HG03039 (cell line): ENCODE measurements around the gene SLC66A1.

Source experiments
- ATAC-seq: cut with Tn5 transposase; IDR thresholded peaks from one replicate; pipeline ENCODE4 v1.9.1; 2021; ENCODE audit warnings: mild to moderate bottlenecking, moderate library complexity; ENCODE audit not compliant: unreplicated experiment

The SLC66A1 gene

DNA sequence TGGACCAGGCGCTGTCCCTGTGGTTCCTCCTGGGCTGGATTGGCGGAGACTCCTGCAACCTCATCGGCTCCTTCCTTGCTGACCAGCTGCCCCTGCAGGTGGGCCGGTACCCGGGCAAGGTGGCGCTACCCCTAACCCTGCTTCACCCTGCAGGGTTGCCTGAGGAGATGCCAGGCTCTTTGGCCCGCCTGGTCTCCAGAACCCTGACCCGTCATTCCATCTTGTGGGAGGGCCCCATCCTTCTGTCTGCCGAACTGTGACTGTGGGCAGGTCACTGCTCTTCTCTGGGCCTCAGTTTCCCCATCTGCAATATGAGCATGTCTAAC lies 12.5 kb downstream of the SLC66A1 start:
- no peak for ATAC-seq

DNA sequence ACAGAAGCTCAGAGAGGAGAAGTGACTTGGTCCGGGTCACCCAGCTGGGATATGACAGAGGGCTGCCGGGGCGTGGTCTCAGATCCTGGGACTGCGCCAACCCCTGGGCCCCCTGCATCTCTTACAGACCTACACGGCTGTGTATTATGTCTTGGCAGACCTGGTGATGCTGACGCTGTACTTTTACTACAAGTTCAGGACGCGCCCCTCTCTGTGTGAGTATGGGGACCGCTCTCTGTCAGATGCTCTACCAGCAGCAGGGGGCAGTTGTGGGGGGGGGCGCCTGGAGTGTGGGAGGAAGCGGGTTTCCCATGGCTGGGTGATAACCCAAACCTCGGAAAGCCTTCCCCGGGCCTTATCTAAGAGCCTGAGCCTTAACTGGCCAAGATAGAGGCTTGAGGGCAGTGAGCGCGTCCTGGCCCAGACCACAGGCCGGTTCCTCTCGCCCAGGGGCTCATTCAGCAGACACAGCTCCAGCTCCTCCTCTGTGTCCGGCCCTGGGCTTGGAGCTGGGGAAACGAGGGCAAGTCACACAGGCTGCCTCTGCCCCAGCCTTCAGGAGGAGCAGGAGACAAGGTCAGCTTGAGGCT lies 13.3 kb downstream of the SLC66A1 start:
- ATAC-seq = no peak

DNA sequence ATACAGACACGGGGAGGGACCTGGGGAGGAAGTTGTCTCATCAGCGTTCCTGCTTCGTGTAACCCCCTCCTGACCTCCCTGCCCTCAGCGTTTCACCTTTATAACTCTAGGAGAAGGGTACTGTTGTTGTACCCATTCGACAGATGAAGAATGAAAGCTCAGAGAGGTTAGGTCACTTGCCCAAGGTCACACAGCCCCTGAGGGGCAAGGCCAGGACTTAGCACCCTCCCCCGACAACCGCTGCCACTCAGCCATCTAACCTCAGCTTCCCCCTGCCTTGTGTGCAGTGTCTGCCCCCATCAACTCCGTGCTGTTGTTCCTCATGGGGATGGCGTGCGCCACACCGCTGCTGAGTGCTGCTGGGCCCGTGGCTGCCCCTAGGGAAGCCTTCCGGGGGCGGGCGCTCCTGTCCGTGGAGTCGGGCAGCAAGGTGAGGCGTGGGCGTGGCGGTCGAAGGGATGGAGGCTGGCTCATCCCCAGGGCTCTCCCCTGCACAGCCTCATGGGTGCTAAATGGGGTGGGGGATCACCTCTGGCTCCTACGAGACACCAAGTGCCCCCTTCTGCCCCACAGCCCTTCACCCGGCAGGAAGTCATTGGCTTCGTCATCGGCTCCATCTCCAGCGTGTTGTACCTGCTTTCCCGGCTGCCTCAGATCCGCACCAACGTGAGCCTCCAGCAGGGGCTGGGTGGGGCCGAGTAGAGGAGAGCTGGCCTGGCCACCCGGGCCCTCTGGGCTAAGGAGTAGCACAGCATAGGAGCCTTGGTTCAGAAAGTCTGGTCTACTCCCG lies 14.0 kb downstream of the SLC66A1 start:
- ATAC-seq = no peak

DNA sequence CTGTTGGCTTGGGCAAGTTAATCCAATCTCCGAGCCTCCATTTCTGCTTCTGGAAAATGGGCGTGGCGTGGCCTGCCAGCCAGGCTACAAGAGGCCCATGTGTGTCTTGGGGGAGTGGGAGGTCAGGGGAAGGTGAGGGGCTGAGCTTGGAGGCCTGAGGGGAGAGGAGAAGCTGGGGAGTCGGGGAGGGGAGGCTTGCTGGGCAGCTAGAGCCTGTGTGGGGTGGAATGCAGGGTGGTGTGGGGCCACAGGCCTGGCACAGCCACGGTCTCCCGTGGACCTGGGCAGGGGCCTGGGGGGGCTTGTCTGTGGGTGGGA lies 14.6 kb downstream of the SLC66A1 start:
- no peak for ATAC-seq

DNA sequence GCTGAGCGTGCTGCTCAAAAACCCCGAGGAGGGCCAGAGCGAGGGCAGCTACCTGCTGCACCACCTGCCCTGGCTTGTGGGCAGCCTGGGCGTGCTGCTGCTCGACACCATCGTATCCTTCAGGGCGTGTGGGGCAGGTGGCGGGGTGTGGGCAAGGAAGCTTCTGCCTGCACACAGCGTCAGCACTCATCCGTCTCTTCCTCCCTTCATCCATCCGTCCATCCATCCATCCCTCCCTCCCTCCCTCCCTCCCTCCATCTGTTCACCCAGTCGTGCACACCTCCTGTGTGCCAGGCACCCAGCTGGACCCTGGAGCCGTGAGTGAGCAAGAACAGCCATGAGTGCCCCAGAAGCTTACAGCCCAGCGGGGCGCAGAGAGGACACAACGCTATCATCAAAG lies 15.2 kb downstream of the SLC66A1 start:
- no peak for ATAC-seq

DNA sequence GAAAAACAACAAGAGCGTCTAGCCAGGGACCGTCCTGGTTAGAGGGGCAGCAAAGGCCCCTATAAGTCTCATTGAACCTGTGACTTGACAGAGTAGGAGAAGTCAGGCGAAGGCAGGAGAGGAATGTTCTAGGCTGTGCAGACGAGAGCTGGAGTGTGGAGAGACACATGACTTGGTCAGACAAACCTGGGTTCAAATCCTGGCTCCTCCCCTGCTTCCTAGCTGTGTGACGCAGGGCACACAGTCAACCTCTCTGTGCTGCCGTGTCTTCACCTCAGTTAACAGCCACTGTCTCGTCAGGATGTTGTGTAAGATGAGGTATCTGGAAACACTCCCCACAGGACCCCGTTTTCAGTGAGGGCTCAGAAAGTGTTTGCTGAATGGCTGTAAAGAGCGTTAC lies 15.6 kb downstream of the SLC66A1 start:
- ATAC-seq = no peak

DNA sequence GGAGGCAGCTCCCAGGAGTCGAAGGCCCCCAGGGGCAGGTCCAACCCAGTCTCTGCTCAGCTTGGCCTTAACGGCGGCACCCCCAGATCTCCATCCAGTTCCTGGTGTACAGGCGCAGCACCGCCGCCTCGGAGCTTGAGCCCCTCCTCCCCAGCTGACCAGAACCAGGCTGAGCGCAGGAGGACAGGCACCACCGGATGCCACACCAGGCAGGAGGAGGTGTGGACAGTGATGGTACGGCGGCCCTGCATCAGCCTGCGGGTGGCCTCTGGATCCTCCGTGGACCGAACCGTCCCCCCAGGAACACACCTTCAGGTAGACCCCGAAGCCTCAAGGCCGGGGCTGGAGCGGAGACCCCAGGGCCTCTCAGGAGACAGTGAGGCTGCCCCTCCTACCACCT lies 16.4 kb downstream of the SLC66A1 start:
- no peak for ATAC-seq

DNA sequence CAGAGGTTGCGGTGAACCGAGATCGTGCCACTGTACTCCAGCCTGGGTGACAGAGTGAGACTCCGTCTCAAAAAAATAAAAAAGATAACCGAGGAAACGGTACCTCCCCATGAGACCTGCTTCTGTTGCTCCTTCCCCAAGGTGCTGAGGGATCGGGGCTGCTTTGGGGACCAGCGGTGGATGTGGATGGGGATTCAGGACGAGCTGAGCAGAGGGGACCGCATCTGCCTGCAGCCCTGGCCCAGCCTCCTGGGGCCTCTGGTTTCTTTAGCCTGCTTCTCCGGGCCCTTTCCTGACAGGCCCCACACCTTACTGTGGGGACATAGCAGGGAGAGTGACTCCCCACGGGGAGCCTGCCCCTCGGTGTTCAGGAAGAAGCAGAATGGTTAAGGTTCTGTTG lies 17.1 kb downstream of the SLC66A1 start:
- ATAC-seq = no peak

DNA sequence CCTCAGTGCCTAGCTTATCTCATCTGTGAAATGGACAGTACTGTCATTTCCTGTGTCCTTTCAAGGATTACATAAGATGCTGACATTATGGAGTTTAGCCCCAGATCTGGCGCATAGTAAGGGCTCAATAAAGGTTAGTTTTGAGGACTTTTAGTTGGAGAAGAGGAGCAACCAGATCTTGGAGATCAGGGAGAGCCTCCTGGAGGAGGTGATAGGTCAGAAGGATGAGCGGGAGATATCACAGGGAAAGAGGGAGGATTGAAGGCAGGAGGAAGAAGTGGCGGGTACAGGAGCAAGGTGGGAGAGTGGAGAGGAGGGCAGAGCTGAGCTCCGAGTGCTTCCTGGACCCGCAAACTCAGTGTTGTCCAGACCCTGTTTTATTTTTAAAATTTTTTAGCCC lies 17.5 kb downstream of the SLC66A1 start:
- no peak for ATAC-seq

DNA sequence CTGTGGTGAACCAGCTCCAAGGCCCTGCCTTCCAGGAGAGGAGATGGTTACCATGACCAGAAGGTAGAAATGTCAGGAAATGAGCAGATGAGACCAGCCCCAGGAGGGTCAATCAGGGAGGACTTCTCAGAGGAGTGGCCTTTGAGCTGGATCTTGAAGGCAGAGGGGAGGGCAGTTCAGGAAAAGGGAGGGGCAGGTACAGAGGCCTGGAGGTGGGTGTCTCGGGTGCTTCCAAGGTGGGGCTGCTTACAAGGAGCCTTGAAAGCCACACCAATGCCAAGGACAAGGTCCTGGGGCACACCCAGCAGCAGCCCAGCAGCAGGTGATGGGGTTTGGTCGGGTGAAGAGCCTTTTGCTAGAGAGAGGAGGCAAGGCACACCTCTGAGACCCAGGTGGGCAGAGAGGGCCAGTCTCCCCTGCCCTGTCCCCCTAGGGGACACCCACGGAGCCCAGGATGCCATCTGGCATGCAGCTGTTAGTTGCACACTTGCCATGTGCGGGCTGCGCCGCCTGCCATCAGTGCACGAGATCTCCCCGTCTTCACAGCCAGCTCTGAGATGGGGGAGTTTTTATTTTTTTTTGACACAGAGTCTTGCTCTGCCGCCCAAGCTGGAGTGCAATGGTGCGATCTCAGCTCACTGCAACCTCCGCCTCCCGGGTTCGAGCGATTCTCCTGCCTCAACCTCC lies 18.5 kb downstream of the SLC66A1 start:
- no peak for ATAC-seq

DNA sequence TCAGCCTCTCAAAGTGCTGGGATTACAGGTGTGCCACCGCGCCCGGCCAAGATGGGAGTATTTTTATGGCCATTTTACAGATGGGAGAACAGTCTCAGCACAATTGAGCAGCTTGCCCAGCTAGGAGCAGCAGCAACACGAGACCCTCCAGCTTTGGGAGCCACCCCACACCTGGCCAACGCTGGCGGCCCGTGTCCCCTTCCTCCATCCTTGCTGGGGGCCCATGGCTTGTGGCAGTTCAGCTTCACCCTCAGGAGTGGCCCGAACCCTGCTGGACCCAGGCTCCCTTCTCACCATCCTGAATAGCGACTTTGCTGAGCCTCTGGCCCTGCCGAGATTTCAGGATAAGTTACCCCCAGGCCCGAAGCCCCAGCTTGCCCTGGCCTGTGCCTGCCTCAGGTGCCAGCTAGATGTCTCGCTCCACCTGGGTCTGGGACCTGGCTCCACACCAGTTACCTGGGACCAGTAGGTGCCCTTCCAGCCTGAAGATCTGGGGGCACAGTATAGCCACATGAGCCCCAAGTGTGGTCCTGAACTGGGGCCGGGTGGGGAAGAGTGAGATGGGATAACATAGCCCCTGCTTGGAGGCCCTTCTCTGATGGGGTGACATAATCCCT lies 19.2 kb downstream of the SLC66A1 start:
- no peak for ATAC-seq

DNA sequence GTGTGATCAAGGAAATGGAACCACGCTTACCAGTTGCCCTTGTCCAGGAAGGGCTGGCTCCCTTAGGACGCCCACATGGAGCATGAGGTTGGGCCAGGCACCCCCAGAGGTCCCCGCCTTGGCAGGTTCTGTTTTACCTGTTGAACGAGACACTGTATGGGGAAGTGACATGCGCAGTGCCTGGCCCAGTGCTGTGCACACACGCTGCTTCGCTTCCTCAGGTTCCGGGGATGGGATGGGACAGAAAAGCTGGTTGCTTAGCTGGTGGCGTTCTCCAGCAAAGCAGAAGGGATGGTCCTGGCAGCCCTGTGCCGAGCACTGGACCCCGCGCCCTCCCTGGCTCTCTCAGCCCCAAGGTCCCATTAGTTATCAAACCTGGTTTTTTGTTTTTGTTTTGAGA lies 20.7 kb downstream of the SLC66A1 start:
- ATAC-seq = no peak

DNA sequence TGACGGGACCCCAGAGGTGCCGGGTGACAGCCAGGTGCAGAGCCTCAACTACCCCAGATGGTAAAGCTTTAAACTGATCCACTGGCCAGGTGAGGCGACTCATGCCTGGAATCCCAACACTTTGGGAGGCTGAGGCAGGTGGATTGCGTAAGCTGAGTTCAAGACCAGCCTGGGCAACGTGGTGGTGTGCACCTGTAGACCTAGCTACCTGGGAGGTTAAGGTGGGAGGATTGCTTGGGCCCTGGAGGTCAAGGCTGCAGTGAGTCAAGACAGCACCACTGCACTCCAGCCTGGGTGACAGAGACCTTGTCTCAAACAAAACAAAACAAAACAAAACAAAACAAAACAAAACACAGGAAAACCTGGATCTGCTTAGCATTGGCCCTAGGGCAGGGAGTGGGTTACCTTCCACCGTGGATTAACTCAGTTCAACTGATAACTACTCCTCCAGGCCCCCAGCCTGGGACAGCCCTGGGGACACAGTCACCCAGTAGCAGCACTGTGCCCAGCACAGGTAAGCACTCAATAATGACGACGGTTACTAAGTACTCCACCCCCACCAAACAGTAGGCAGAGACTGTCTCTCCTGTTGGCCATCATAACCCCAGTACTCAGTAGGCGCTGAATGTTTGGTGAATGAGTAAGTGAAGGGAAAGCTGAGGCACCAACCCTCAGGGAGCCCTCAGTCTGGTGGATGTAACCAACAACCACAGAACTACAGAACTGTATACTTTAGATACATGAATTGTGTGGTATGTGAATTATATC lies 21.6 kb downstream of the SLC66A1 start:
- ATAC-seq = no peak

DNA sequence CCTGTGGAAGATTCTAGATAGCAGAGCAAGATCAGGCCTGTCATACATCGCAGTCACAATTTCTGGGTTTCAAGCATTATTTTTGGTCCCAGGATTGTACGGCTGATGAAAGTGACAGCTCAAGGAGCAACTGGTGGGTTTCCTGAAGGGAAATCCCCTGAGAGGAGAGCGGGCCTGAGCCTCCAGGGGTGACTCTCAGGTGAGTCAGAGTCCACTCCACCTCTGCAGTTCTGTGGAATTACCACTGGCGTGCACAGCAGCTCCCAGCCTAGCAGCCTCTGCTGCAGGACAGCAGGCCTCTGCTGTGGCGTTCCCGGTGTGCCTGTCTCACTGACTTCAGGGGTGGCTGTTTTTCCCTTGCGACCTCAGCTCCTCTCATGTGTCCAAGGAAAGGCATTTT lies 24.4 kb downstream of the SLC66A1 start:
- ATAC-seq = no peak

DNA sequence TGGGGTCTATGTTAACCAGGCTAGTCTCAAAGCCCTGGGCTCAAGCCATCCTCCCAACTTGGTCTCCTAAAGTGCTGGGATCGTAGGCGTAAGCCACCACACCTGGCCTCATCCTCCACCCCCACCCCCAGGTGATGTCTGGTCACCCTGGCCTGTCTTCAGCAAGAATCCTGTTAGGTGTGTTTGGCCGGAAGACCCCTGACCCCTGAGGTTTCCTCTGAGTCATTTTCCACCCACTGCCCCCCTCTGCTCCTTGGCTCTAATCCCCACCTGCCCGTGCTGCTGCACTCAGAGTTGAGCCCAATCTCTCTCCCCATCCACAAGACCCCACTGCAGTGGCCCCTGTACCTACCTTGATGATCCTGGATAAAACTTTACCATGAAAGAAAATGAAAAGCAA lies 25.2 kb downstream of the SLC66A1 start:
- ATAC-seq = no peak

DNA sequence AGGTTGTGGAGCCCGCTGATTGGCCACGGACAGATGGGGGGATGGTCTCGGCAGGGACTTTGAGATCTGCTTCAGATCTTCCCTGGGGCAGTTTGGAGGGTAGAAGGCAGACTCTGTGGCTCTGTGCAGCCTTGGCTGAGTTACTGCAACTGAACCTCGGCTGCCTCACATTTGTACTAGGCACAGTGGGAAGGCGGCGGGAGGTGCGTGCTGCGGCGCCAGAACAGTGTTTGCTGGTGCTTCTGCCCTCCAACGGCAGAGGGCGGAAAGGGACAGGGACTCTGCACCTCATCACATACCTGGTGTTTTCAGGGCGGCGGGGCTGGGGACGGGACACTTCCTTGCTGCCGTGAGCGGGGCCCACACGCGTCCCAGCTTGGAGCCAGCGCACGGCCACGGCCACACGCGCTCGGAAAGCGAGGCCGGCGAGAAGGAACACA lies 26.2 kb downstream of the SLC66A1 start:
- ATAC-seq = no peak

DNA sequence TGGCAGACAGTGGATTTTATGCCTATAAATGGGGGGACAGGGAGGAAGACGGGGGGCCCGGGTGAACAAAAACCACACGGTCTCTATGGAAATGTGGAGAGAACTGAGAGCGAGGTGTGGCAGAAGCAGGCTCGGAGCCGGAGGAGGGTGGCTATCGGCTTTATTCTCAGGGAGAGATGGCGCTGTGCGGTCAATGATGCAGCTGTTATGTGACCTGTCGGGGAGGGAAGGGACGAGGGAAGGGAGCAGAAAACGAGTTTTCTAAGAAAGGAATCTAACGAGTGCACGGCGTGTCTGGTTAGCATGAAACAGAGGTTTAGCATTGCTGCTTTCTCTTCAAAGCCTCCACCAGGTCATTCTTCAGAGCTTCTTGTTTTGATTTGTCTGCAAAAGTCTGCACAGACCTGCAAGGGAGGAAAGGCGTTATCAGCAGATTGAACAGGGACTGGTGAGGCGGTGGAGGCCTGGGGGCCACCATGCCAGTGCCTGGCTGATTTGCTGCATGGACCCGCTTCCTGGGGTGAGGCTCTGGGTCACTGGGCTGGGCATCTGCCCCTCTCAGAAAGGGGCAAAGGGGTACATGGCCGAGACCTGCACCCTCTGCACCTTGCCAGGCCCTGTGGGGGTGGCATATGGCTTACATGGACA lies 27.2 kb downstream of the SLC66A1 start:
- no peak for ATAC-seq

DNA sequence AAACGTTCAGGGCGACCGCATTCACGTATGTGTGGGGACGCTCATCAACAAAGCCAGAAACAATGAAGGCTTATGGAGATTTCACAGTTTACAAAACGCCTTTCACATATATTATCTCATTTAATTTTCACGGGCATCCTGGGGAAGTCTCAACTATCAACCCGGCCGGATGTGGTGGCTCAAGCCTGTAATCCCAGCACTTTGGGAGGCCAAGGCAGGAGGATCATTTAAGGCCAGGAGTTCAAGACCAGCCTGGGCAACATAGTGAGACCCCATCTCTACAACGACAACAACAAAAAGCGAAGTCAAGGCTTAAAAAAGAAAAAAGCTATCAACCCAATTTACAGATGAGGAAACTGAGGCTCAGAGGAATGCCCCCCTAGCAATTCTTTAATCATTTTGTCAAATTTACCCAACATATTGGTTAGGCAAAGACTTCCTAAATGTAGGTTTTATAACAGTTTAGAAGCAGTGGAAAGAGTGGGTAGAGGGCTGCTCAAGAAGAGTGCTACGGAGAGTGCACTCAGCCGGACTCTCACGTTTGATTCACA lies 28.3 kb downstream of the SLC66A1 start:
- no peak for ATAC-seq

DNA sequence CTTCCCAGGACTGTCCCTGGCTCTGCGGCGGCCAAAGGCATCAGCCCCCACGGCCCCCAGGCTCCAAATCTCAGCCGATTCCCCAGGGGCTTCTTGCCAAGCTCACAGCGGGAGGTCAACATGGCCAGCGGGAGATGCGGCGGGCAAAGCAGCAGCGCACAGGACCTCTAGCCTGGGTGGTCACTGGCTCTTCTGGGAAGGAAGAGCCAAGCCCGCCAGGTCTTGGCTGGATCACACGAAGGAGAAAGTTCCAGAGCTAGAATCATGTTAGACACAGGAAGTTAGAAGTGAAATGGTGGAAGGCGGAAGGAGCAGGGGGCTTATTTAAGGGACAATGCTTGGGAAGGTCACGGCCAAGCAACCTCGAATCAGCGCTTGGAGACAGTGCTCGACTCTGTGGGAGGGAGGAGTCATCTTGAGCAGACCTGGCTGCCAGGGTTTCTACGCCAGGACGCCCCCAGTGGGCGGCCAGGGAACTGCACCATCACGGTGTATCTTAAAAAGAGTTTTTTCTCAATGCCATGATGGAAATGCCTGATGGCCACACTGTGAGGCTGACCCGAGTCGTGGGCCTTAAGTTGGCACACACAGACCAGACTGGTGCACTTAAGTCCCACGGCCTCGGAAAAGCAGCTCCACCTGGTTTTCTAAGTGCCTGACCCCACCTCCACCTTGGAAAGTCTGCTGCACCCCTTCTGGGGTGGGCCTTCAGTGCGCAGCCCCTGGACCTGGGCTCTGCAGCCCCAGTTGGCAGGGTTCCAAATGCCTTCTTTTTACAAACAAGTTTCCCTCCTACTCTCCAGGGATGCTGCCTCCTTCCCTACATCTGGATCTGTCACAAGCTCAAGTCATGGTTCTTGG lies 29.3 kb downstream of the SLC66A1 start:
- ATAC-seq = no peak
